Gastroesophageal sphincter (tissue), 4 donors: Measurements from ENCODE around the gene CASP3. TPM values are rescaled to one million over a fixed set of nuclear protein-coding genes. Genes with fewer than 3 reads are reported as not detected.

Source experiments
- ATAC-seq: fragments of 150-250 bp; one replicate; pipeline ENCODE4 v1.9.1; 2016; ENCODE audit warnings: mild to moderate bottlenecking, moderate library complexity
- H3K27ac ChIP-seq, 4 donors: fragments of 200-600 bp; sonication (generic) in 3 of 4; 1 replicate in 3 of 4; 2 replicates in 1 of 4; pipeline ENCODE4 v1.5.1; 2016 to 2019
- H3K27me3 ChIP-seq: fragments of 200-600 bp; sonication (generic); one replicate; pipeline ENCODE4 v1.5.1; 2019
- H3K36me3 ChIP-seq, 2 donors: fragments of 200-600 bp; sonication (generic); one replicate each; pipeline ENCODE4 v1.5.1; 2019; ENCODE audit warnings: control low read depth in 1 of 2
- H3K4me1 ChIP-seq, 3 donors: fragments of 200-600 bp; sonication (generic); 1 replicate in 2 of 3; 2 replicates in 1 of 3; pipeline ENCODE4 v1.5.1; 2016 to 2019; ENCODE audit warnings: control low read depth in 2 of 3
- H3K4me3 ChIP-seq, 2 donors: fragments of 200-600 bp; sonication (generic); one replicate each; pipeline ENCODE4 v1.5.1; 2019; ENCODE audit warnings: mild to moderate bottlenecking in 1 of 2, moderate library complexity in 1 of 2
- H3K9me3 ChIP-seq, 3 donors: fragments of 200-600 bp; sonication (generic); one replicate each; pipeline ENCODE4 v1.5.1; 2017 to 2019; ENCODE audit warnings: control low read depth in 2 of 3
- CTCF ChIP-seq, 4 experiments: fragments of 200-600 bp in 2 of 4; fragments of 450-650 bp in 2 of 4; sonication (generic) in 1 of 4; IDR thresholded peaks; one replicate each; pipeline ENCODE4 v1.5.1; 2017 to 2019; ENCODE audit warnings: antibody characterized with exemption in 4 of 4, mild to moderate bottlenecking in 2 of 4, moderate library complexity in 2 of 4
- EP300 ChIP-seq: sonication (generic); formaldehyde crosslinking; IDR thresholded peaks from one replicate; pipeline ENCODE4 v1.6.1; 2017; ENCODE audit warnings: antibody characterized with exemption, mild to moderate bottlenecking
- POLR2A ChIP-seq, 2 donors: fragments of 450-650 bp; IDR thresholded peaks; one replicate each; pipeline ENCODE4 v1.6.1; 2017; ENCODE audit warnings: antibody characterized with exemption in 2 of 2, mild to moderate bottlenecking in 2 of 2, moderate library complexity in 1 of 2
- POLR2AphosphoS5 ChIP-seq: sonication (generic); formaldehyde crosslinking; IDR thresholded peaks from one replicate; pipeline ENCODE4 v1.6.1; 2017; ENCODE audit warnings: antibody characterized with exemption
- WGBS, 2 donors: methylation state at CpG; one replicate each; pipeline ENCODE4 v1.1.5; 2018; ENCODE audit warnings: low coverage in 1 of 2; 5-methylcytosine and 5-hydroxymethylcytosine counted together
- total RNA-seq, 4 donors: library from RNA; depleted of rRNA; stranded (reverse); fragments of >200 nt; gene quantifications; one replicate each; pipeline ENCODE4 v1.1.0, GENCODE V29; 2016

Gene CASP3
- total RNA-seq, 4 donors from 2014 or later: 12.1 to 28.5 (median 14.7) TPM

GRCh38 chr4:184644553-184645307, 4.5 kb downstream of the CASP3 start:
- no peak overlapping the region for H3K4me3 ChIP-seq
- H3K4me1 ChIP-seq: peaks cover 11 to 60% (median 14%) of the 10 kb centered on the region in 3 donors
- no peaks in the 10 kb centered on the region for H3K36me3 ChIP-seq
- ATAC-seq: no peak
- 82 to 90% methylated on average over 6 to 9 of the region's 9 CpGs for WGBS, 2 donors
- no peak for TF ChIP-seq EP300
- TF ChIP-seq POLR2A (IDR thresholded peaks at IDR 0.05): no peak
- no peak for TF ChIP-seq POLR2AphosphoS5
- no peak for TF ChIP-seq CTCF (IDR thresholded peaks at IDR 0.05)
- no peaks in the 10 kb centered on the region for H3K27me3 ChIP-seq
- no peaks in the 10 kb centered on the region for H3K9me3 ChIP-seq
- no peak overlapping the region for H3K27ac ChIP-seq

DNA sequence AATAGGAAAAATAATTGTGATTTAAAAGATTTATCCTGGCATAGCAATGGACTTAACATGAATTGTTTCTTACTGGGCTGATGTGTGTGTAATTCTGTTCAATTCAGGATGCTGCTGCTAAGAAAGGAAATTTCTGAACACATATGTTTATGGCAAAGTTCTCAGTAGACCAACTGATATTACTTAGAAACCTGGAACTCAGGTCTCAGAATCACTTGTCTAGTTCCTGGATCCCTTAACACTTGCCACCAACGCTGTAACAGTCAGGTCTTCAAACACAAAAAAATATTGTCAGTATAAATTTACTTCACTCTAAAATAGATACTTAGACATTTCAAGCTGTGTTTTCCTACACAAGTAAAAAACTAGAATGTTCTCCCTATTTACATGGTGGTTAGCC, 5.5 kb downstream of the CASP3 start:
- peaks cover 11 to 64% (median 14%) of the 10 kb centered on the region in 3 donors for H3K4me1 ChIP-seq
- H3K4me3 ChIP-seq: no peak overlapping the region
- no peaks in the 10 kb centered on the region for H3K9me3 ChIP-seq
- 75 to 78% methylated on average over 1 of the region's 1 CpG for WGBS, 2 donors
- H3K36me3 ChIP-seq: no peaks in the 10 kb centered on the region
- no peaks in the 10 kb centered on the region for H3K27me3 ChIP-seq
- TF ChIP-seq POLR2A (IDR thresholded peaks at IDR 0.05) (no peak), POLR2AphosphoS5 (no peak), EP300 (no peak), CTCF (IDR thresholded peaks at IDR 0.05) (no peak)
- no peak for ATAC-seq
- no peak overlapping the region for H3K27ac ChIP-seq

DNA sequence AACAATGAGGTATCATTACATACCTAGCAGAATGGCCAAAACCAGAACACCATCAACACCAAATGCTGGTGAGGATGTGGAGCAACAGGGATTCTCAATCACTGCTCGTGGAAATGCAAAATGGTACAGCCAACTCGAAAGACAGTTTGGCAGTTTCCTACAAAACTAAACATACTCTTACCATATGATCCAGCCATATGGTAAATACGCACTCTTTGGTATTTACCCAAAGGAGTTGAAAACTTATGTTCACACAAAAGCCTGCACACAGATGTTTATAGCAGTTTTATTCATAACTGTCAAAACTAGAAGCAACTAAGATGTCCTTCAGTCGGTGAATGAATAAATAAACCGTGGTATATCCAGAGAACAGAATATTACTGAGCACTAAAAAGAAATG, 7.8 kb downstream of the CASP3 start:
- ATAC-seq: no peak
- H3K4me1 ChIP-seq: peaks cover 0 to 44% (median 2%) of the 10 kb centered on the region in 3 donors
- H3K4me3 ChIP-seq: no peak overlapping the region
- H3K27ac ChIP-seq: no peak overlapping the region
- H3K9me3 ChIP-seq: no peaks in the 10 kb centered on the region
- peaks cover 0 to 17% of the 10 kb centered on the region in 2 donors for H3K36me3 ChIP-seq
- TF ChIP-seq CTCF (IDR thresholded peaks at IDR 0.05) (no peak), POLR2A (IDR thresholded peaks at IDR 0.05) (no peak), EP300 (no peak), POLR2AphosphoS5 (no peak)
- H3K27me3 ChIP-seq: no peaks in the 10 kb centered on the region
- WGBS, 2 donors: 93 to 95% methylated on average over 5 of the region's 5 CpGs

GRCh38 chr4:184641022-184641421, 8.2 kb downstream of the CASP3 start:
- H3K9me3 ChIP-seq: no peaks in the 10 kb centered on the region
- H3K36me3 ChIP-seq: peaks cover 0 to 21% of the 10 kb centered on the region in 2 donors
- 80 to 89% methylated on average over 2 to 3 of the region's 3 CpGs for WGBS, 2 donors
- TF ChIP-seq CTCF (IDR thresholded peaks at IDR 0.05) (no peak), POLR2AphosphoS5 (no peak), EP300 (no peak), POLR2A (IDR thresholded peaks at IDR 0.05) (no peak)
- H3K4me3 ChIP-seq: no peak overlapping the region
- peaks cover 0 to 40% (median 2%) of the 10 kb centered on the region in 3 donors for H3K4me1 ChIP-seq
- ATAC-seq: no peak
- H3K27me3 ChIP-seq: no peaks in the 10 kb centered on the region
- H3K27ac ChIP-seq: no peak overlapping the region

DNA sequence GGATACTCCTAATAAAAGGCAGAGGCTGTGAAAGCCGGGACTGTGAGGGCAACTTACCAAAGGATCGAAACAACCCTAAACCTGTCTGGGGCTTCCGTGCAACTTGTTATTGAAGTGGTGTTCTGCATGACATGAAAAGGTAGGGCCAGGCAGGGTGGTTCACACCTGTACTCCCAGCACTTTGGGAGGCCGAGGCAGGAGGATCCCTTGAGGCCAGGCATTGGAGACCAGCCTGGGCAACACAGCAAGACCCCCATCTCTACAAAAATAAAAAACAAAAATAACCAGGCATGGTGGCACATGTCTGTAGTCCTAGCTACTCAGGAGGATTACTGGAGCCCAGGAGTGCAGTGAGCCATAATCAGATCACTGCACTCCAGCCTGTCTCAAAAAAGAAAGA, 12.3 kb downstream of the CASP3 start:
- TF ChIP-seq EP300: no peak
- TF ChIP-seq POLR2AphosphoS5: no peak
- no peak for TF ChIP-seq CTCF (IDR thresholded peaks at IDR 0.05)
- TF ChIP-seq POLR2A (IDR thresholded peaks at IDR 0.05): no peak
- WGBS, 2 donors: 81% methylated on average over 4 of the region's 4 CpGs; no CpG with 5 or more reads in 1 of the 2 donors

More for the DNA sequence above, 12.3 kb downstream of the CASP3 start:
- Histone ChIP-seq H3K27me3 (no peaks in the 10 kb centered on the region), H3K4me1 (peaks cover 0 to 12% (median 0%) of the 10 kb centered on the region in 3 donors), H3K4me3 (no peak overlapping the region), H3K36me3 (peaks cover 0 to 56% of the 10 kb centered on the region in 2 donors), H3K9me3 (no peaks in the 10 kb centered on the region), H3K27ac (no peak overlapping the region)
- no peak for ATAC-seq
